WERI-Rb-1 (cell line): ENCODE data around the gene IL17D.
A peak's percentile ranks its signal among the peaks of the same experiment; 100 is the strongest.

Experiments used
- DNase-seq: peaks from one replicate; pipeline ENCODE4 v3.0.0-alpha.2; 2020
- H3K27ac ChIP-seq: fragments of 250-450 bp; sonication (Bioruptor Pico); 2 replicates; pipeline ENCODE4 v1.5.1; 2020; ENCODE audit warnings: mild to moderate bottlenecking, moderate library complexity
- H3K27me3 ChIP-seq: fragments of 250-450 bp; sonication (Bioruptor Pico); 2 replicates; pipeline ENCODE4 v1.5.1; 2021; ENCODE audit warnings: mild to moderate bottlenecking, low read depth, moderate library complexity; ENCODE audit not compliant: insufficient read depth, severe bottlenecking
- H3K36me3 ChIP-seq: fragments of 250-450 bp; sonication (Bioruptor Pico); 2 replicates; pipeline ENCODE4 v1.5.1; 2020; ENCODE audit warnings: mild to moderate bottlenecking, moderate library complexity
- H3K4me3 ChIP-seq: 2 replicates; pipeline ENCODE4 v1.5.1; 2011; ENCODE audit warnings: low read depth, mild to moderate bottlenecking, control low read depth, low read length
- H3K9me3 ChIP-seq: fragments of 250-450 bp; sonication (Bioruptor Pico); 2 replicates; pipeline ENCODE4 v1.5.1; 2021; ENCODE audit warnings: mild to moderate bottlenecking, moderate library complexity; ENCODE audit not compliant: severe bottlenecking
- TF ChIP-seq, protein P1 (sequence below): IDR thresholded peaks from 2 replicates; pipeline ENCODE4 v1.5.1; 2011; ENCODE audit warnings: low read depth, mild to moderate bottlenecking, control low read depth, inconsistent platforms, low read length

The IL17D gene

DNA sequence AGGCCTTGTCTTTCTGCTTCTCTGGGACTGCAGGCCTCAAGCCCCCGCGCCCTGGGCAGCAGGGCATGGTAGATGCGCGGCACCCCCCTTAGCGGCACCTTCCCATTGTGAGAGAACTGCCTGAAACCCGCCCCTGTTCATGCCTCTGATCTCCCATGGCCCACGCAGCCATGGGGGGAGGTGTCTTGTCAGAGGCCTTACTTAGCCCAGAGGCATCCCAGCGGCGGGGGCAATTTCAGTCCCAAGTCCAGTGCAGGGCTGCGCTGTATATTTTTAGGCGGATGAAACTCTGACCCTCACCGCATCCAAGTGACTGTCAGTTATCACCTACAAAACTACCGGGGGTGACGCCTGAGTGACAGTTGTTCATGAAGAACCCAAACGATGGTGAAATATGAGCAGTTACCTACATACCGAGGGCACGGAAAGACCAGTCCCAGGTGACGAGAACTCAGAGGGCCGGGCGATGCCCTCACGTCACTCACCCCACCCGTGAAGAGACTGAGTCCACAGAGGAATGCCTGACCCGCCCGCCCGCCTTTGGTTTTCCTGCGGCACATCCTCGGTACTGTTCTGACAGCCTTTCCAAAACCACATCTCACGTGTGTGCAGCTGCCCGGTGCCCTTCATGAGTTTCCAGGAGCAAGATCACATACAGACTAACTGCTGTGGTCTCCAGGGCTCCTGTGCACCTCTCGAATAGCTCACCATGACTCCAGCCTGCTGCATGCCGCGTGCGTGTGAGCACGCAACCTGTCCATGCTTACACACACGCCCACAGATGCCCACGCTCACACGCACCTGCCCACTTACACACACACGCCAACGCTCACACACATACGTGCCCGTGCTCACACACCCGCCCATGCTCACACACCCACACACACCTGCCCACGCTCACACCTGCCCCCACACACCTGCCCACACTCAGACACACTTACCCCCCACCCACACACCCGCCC lies 14.4 kb downstream of the IL17D start:
- H3K27ac ChIP-seq = peak overlapping the region; percentile 79
- TF ChIP-seq, protein P1, sequence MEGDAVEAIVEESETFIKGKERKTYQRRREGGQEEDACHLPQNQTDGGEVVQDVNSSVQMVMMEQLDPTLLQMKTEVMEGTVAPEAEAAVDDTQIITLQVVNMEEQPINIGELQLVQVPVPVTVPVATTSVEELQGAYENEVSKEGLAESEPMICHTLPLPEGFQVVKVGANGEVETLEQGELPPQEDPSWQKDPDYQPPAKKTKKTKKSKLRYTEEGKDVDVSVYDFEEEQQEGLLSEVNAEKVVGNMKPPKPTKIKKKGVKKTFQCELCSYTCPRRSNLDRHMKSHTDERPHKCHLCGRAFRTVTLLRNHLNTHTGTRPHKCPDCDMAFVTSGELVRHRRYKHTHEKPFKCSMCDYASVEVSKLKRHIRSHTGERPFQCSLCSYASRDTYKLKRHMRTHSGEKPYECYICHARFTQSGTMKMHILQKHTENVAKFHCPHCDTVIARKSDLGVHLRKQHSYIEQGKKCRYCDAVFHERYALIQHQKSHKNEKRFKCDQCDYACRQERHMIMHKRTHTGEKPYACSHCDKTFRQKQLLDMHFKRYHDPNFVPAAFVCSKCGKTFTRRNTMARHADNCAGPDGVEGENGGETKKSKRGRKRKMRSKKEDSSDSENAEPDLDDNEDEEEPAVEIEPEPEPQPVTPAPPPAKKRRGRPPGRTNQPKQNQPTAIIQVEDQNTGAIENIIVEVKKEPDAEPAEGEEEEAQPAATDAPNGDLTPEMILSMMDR = no peak
- H3K36me3 ChIP-seq = no peaks in the 10 kb centered on the region
- no peaks in the 10 kb centered on the region for H3K27me3 ChIP-seq
- peak overlapping the region; percentile 19; the same call in 1 of the 2 replicates for H3K4me3 ChIP-seq
- DNase-seq = no peak
- H3K9me3 ChIP-seq = peaks cover 2% of the 10 kb centered on the region

DNA sequence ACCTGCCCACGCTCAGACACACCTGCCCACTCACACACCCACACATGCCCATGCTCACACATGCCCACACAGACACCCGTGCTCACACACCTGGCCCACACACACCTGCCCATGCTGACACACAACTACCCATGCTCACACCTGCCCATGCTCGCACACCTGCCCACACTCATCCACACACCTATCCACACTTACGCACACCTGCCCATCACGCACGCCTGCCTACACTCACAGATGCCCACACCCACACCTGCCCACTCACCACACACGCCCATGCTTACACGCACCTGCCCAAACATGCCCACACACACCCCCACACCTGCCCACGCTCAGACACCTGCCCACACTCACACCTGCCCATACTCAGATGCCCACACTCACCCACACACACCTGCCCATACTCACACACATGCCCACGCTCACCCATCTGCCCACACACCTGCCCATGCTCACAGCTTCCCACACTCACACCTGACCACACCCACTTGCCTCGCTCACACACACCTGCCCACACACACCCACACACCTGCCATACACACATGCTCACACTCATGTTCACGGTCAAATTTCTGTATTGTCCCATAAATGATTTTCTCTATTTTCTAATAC lies 15.6 kb downstream of the IL17D start:
- TF ChIP-seq, protein P1 = no peak
- no peak for DNase-seq
- H3K27ac ChIP-seq = no peak overlapping the region
- H3K27me3 ChIP-seq = no peaks in the 10 kb centered on the region
- H3K36me3 ChIP-seq = no peaks in the 10 kb centered on the region
- peaks cover 2% of the 10 kb centered on the region for H3K9me3 ChIP-seq
- no peak overlapping the region for H3K4me3 ChIP-seq

DNA sequence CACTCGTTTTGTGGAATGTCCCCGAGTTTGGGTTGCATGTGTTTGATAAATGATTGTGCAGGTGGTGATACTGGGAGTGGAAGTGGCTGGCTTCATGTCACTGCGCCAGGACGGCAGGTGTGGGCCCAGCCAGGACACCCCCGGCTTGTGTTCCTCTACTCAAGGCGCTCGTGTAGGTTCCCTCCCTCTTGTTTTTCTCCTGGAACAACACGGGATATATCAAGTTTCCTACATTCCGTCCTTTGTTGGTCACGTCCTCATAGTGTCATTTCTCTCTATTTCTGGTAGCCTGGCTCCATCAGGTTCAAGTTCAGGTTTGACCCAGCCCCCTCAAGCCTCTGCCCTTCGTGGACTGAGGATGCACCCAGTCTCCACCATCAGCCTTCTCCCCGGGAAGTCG lies 16.3 kb downstream of the IL17D start:
- TF ChIP-seq, protein P1 = no peak
- no peak for DNase-seq
- Histone ChIP-seq H3K4me3 (no peak overlapping the region), H3K36me3 (no peaks in the 10 kb centered on the region), H3K27ac (no peak overlapping the region), H3K27me3 (no peaks in the 10 kb centered on the region), H3K9me3 (peaks cover 2% of the 10 kb centered on the region)

DNA sequence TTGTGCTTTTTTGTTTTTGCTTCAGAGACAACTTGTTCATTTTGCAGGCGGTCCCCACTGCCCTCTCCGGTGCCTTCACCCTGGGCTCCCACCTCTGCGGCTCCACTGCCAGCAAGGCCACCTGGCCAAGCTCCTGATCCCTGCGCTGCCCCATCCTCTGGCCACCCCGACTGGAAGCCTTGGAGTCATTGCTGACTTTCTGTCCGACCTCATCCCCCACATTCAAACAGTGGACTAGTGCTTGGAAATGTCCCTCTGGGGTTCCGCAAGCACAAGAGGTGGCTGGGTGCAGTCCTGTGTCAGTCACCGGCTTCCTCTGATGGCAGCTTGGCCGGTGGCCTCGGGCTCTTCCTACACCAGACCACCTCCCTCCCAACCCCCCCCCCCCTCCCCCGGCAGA lies 17.0 kb downstream of the IL17D start:
- TF ChIP-seq, protein P1 = no peak
- H3K4me3 ChIP-seq = no peak overlapping the region
- DNase-seq = no peak
- no peaks in the 10 kb centered on the region for H3K36me3 ChIP-seq
- no peak overlapping the region for H3K27ac ChIP-seq
- H3K27me3 ChIP-seq = no peaks in the 10 kb centered on the region
- H3K9me3 ChIP-seq = peaks cover 2% of the 10 kb centered on the region

DNA sequence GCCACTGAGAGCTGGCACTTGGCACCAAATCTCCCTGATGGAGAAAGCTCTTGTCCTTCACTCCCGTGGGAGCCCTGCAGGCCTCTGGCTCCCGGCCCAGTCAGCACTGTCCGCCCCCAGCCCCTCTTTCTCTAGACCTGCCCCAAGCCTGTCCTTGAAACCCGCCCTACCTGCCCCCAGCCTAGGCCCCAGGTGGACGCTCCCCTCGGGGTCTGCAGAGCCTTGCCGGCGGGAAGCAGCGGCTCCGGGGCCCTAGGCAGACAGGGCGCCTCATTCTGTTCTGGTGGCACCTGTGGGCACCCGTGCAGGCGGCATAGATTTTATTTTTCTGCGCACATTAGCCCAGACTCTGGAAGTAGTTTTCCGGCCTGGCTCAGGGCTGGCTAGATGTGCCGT lies 17.6 kb downstream of the IL17D start:
- H3K9me3 ChIP-seq = peaks cover 2% of the 10 kb centered on the region
- no peak overlapping the region for H3K4me3 ChIP-seq
- TF ChIP-seq, protein P1 = no peak
- no peaks in the 10 kb centered on the region for H3K27me3 ChIP-seq
- H3K27ac ChIP-seq = no peak overlapping the region
- H3K36me3 ChIP-seq = no peaks in the 10 kb centered on the region
- DNase-seq = no peak
